Smooth muscle cell (in vitro differentiated cells): ENCODE results near the gene NPEPL1. TPM values are rescaled to one million over a fixed set of nuclear protein-coding genes. Genes with fewer than 3 reads are reported as not detected.

Source experiments
- DNase-seq: peaks from one replicate; lab custom pipeline; 2025; ENCODE audit not compliant: unreplicated experiment; lab: John Stamatoyannopoulos, UW
- H2AFZ ChIP-seq: fragments of 200-600 bp; sonication (generic); 2 replicates; pipeline ENCODE4 v1.6.0; 2016; ENCODE audit warnings: antibody characterized with exemption, low read depth, mild to moderate bottlenecking
- H3F3A ChIP-seq: fragments of 200-600 bp; sonication (generic); 2 replicates; pipeline ENCODE4 v1.6.0; 2017; ENCODE audit warnings: antibody characterized with exemption, low read depth
- H3K27ac ChIP-seq: fragments of 200-600 bp; sonication (generic); 2 replicates; pipeline ENCODE4 v1.5.1; 2016; ENCODE audit warnings: low read depth, mild to moderate bottlenecking
- H3K27me3 ChIP-seq: fragments of 200-600 bp; sonication (generic); 2 replicates; pipeline ENCODE4 v1.6.1; 2016; ENCODE audit warnings: low read depth, mild to moderate bottlenecking
- H3K36me3 ChIP-seq: fragments of 200-600 bp; sonication (generic); 2 replicates; pipeline ENCODE4 v1.5.1; 2016; ENCODE audit warnings: low read depth
- H3K4me1 ChIP-seq: fragments of 200-600 bp; sonication (generic); 2 replicates; pipeline ENCODE4 v1.5.1; 2016; ENCODE audit warnings: low read depth
- H3K4me2 ChIP-seq: fragments of 200-600 bp; sonication (generic); 2 replicates; pipeline ENCODE4 v1.6.0; 2016; ENCODE audit warnings: mild to moderate bottlenecking
- H3K4me3 ChIP-seq: fragments of 200-600 bp; sonication (generic); 2 replicates; pipeline ENCODE4 v1.5.1; 2016; ENCODE audit warnings: mild to moderate bottlenecking
- H3K79me2 ChIP-seq: fragments of 200-600 bp; sonication (generic); 2 replicates; pipeline ENCODE4 v1.6.0; 2016; ENCODE audit warnings: low read depth, mild to moderate bottlenecking
- H3K9ac ChIP-seq: fragments of 200-600 bp; sonication (generic); 2 replicates; pipeline ENCODE4 v1.6.0; 2016; ENCODE audit warnings: low read depth
- H3K9me3 ChIP-seq: fragments of 200-600 bp; sonication (generic); replicated peaks from 2 replicates; pipeline ENCODE4 v1.5.1; 2016; ENCODE audit warnings: low read depth
- H4K20me1 ChIP-seq: fragments of 200-600 bp; sonication (generic); 2 replicates; pipeline ENCODE4 v1.6.0; 2016; ENCODE audit warnings: low read depth
- CTCF ChIP-seq: fragments of 200-600 bp; sonication (generic); IDR thresholded peaks from 2 replicates; pipeline ENCODE4 v1.5.1; 2017; ENCODE audit warnings: borderline replicate concordance, mild to moderate bottlenecking, antibody characterized with exemption; ENCODE audit not compliant: insufficient read depth, poor library complexity, severe bottlenecking
- WGBS: methylation state at CpG from one replicate; pipeline ENCODE4 v1.1.7; 2016; ENCODE audit warnings: low lambda C conversion rate; 5-methylcytosine and 5-hydroxymethylcytosine counted together
- polyA plus RNA-seq: library from polyadenylated mRNA; unstranded; fragments of >200 nt; fragmentation: Nextera tagmentation; extraction: Ambion mirVana; gene quantifications from 2 replicates; pipeline ENCODE4 v1.2.1, GENCODE V29; 2016
- total RNA-seq: library from RNA; depleted of rRNA; stranded (reverse); fragments of >200 nt; gene quantifications from 2 replicates; pipeline ENCODE4 v1.2.3, GENCODE V29; 2014

Gene NPEPL1
- total and polyA plus RNA-seq, 2 experiments from 2014 or later: 17.7 to 32.9 TPM

GRCh38 chr20:58706975-58707681, 14.5 kb downstream of the NPEPL1 start:
- no peaks in the 10 kb centered on the region for H3K9me3 ChIP-seq
- no peak for DNase-seq
- WGBS: 93% methylated on average over 13 of the region's 23 CpGs
- H2AFZ ChIP-seq: no peak overlapping the region
- no peaks in the 10 kb centered on the region for H3F3A ChIP-seq
- no peaks in the 10 kb centered on the region for H3K4me1 ChIP-seq
- no peaks in the 10 kb centered on the region for H3K27me3 ChIP-seq
- H3K9ac ChIP-seq: no peak overlapping the region
- no peak for TF ChIP-seq CTCF
- H4K20me1 ChIP-seq: no peaks in the 10 kb centered on the region
- H3K27ac ChIP-seq: no peak overlapping the region
- no peak overlapping the region for H3K4me2 ChIP-seq
- no peak overlapping the region for H3K4me3 ChIP-seq
- H3K36me3 ChIP-seq: peaks cover 13% of the 10 kb centered on the region
- H3K79me2 ChIP-seq: no peaks in the 10 kb centered on the region

GRCh38 chr20:58707770-58708169, 15.2 kb downstream of the NPEPL1 start:
- Histone ChIP-seq H3K36me3 (peaks cover 7% of the 10 kb centered on the region), H3K79me2 (no peaks in the 10 kb centered on the region), H3K4me2 (no peak overlapping the region), H3K27ac (no peak overlapping the region), H3K9me3 (no peaks in the 10 kb centered on the region), H3K9ac (no peak overlapping the region), H2AFZ (no peak overlapping the region), H3K4me3 (no peak overlapping the region), H3K27me3 (no peaks in the 10 kb centered on the region), H3K4me1 (no peaks in the 10 kb centered on the region), H4K20me1 (no peaks in the 10 kb centered on the region), H3F3A (no peaks in the 10 kb centered on the region)
- TF ChIP-seq CTCF: no peak
- 96% methylated on average over 10 of the region's 10 CpGs for WGBS
- DNase-seq: no peak

GRCh38 chr20:58708246-58708931, 15.8 kb downstream of the NPEPL1 start:
- Histone ChIP-seq H3K9ac (no peak overlapping the region), H3K27ac (no peak overlapping the region), H3K36me3 (peaks cover under 1% of the 10 kb centered on the region), H3K4me3 (no peak overlapping the region), H3F3A (no peaks in the 10 kb centered on the region), H3K4me1 (no peaks in the 10 kb centered on the region), H3K79me2 (no peaks in the 10 kb centered on the region), H3K4me2 (no peak overlapping the region), H3K27me3 (no peaks in the 10 kb centered on the region), H2AFZ (no peak overlapping the region), H3K9me3 (no peaks in the 10 kb centered on the region), H4K20me1 (no peaks in the 10 kb centered on the region)
- DNase-seq: no peak
- WGBS: 97% methylated on average over 27 of the region's 28 CpGs
- TF ChIP-seq CTCF: no peak
